WTC11 (cell line): ENCODE measurements around the gene ALDH5A1. TPM values are rescaled to one million over a fixed set of nuclear protein-coding genes. Genes with fewer than 3 reads are reported as not detected.

Experiments used
- ATAC-seq: fragments of 200-7000 bp; cut with Tn5 transposase; 2 replicates; pipeline ENCODE4 v1.10.0; 2021; ENCODE audit warnings: mild to moderate bottlenecking, moderate library complexity
- CTCF ChIA-PET: fragments of 300-600 bp; sonication (Branson Sonifier 250); formaldehyde crosslinking; loops from one replicate; lab custom pipeline; 2021; ENCODE audit warnings: antibody characterized with exemption; lab: Charles Lee
- POLR2A ChIA-PET: fragments of 350-600 bp; sonication (Branson Sonifier 250); formaldehyde crosslinking; loops from one replicate; lab custom pipeline; 2021; ENCODE audit warnings: antibody characterized with exemption; lab: Charles Lee
- DNase-seq: peaks from one replicate; pipeline ENCODE4 v3.0.0; 2021; ENCODE audit warnings: low spot score
- H3K27ac Mint-ChIP-seq: 2 replicates; pipeline ENCODE4 v1.8.0; 2021; ENCODE audit warnings: mixed read lengths
- H3K27me3 Mint-ChIP-seq: 2 replicates; pipeline ENCODE4 v1.8.0; 2021; ENCODE audit warnings: low read depth, mild to moderate bottlenecking, moderate library complexity, mixed read lengths
- H3K36me3 Mint-ChIP-seq: 2 replicates; pipeline ENCODE4 v1.8.0; 2021; ENCODE audit warnings: mixed read lengths
- H3K4me1 Mint-ChIP-seq: 2 replicates; pipeline ENCODE4 v1.8.0; 2022; ENCODE audit warnings: mixed read lengths
- H3K4me3 Mint-ChIP-seq: 2 replicates; pipeline ENCODE4 v1.8.0; 2021; ENCODE audit warnings: mild to moderate bottlenecking, moderate library complexity, mixed read lengths
- H3K9me3 Mint-ChIP-seq: 2 replicates; pipeline ENCODE4 v1.8.0; 2021; ENCODE audit warnings: mixed read lengths
- ARID4B ChIP-seq: sonication (generic); formaldehyde crosslinking; IDR thresholded peaks from 2 replicates; pipeline ENCODE4 v1.8.0; 2023; ENCODE audit warnings: missing genetic modification reagents, mild to moderate bottlenecking, borderline replicate concordance
- ATF3 ChIP-seq: sonication (generic); formaldehyde crosslinking; conservative IDR thresholded peaks from 2 replicates; pipeline ENCODE4 v1.8.1; 2022; ENCODE audit warnings: mild to moderate bottlenecking, missing genetic modification reagents
- CREB1 ChIP-seq: sonication (generic); formaldehyde crosslinking; IDR thresholded peaks from 2 replicates; pipeline ENCODE4 v1.8.0; 2023; ENCODE audit warnings: mild to moderate bottlenecking, missing genetic modification reagents
- CTCF ChIP-seq: fragments of 200-600 bp; IDR thresholded peaks from 2 replicates; pipeline ENCODE4 v1.8.0; 2022; ENCODE audit warnings: antibody characterized with exemption
- ERG ChIP-seq: fragments of 250-450 bp; sonication (Bioruptor Pico); IDR thresholded peaks from 2 replicates; pipeline ENCODE4 v1.8.0; 2021; ENCODE audit warnings: mild to moderate bottlenecking
- ESRRA ChIP-seq: sonication (generic); formaldehyde crosslinking; IDR thresholded peaks from 2 replicates; pipeline ENCODE4 v1.8.1; 2022; ENCODE audit warnings: mild to moderate bottlenecking, missing genetic modification reagents, borderline replicate concordance
- HMGXB4 ChIP-seq: sonication (generic); formaldehyde crosslinking; IDR thresholded peaks from 2 replicates; pipeline ENCODE4 v1.8.1; 2023; ENCODE audit warnings: mild to moderate bottlenecking, moderate library complexity, missing genetic modification reagents
- IRF1 ChIP-seq: sonication (generic); formaldehyde crosslinking; IDR thresholded peaks from 2 replicates; pipeline ENCODE4 v1.8.0; 2023; ENCODE audit warnings: missing genetic modification reagents
- MYBL2 ChIP-seq: sonication (generic); formaldehyde crosslinking; IDR thresholded peaks from 2 replicates; pipeline ENCODE4 v1.8.1; 2023; ENCODE audit warnings: mild to moderate bottlenecking, moderate library complexity, missing genetic modification reagents
- NR1H2 ChIP-seq: sonication (generic); formaldehyde crosslinking; IDR thresholded peaks from 2 replicates; pipeline ENCODE4 v1.9.0; 2021; ENCODE audit warnings: mild to moderate bottlenecking, moderate library complexity, missing genetic modification reagents
- NR2C2 ChIP-seq: sonication (generic); formaldehyde crosslinking; IDR thresholded peaks from 2 replicates; pipeline ENCODE4 v1.8.0; 2022; ENCODE audit warnings: mild to moderate bottlenecking, missing genetic modification reagents
- PREB ChIP-seq: sonication (generic); formaldehyde crosslinking; IDR thresholded peaks from 2 replicates; pipeline ENCODE4 v1.8.1; 2022; ENCODE audit warnings: mild to moderate bottlenecking, missing genetic modification reagents, moderate library complexity, borderline replicate concordance
- RORB ChIP-seq: fragments of 250-450 bp; sonication (Bioruptor Pico); IDR thresholded peaks from 2 replicates; pipeline ENCODE4 v1.9.0; 2021; ENCODE audit warnings: mild to moderate bottlenecking
- TEAD1 ChIP-seq: sonication (generic); formaldehyde crosslinking; IDR thresholded peaks from 2 replicates; pipeline ENCODE4 v1.8.0; 2022; ENCODE audit warnings: mild to moderate bottlenecking, missing genetic modification reagents
- TP53 ChIP-seq: sonication (generic); formaldehyde crosslinking; IDR thresholded peaks from 2 replicates; pipeline ENCODE4 v1.8.1; 2023; ENCODE audit warnings: mild to moderate bottlenecking, missing genetic modification reagents
- USF1 ChIP-seq: sonication (generic); formaldehyde crosslinking; IDR thresholded peaks from 2 replicates; pipeline ENCODE4 v1.8.0; 2022; ENCODE audit warnings: mild to moderate bottlenecking, missing genetic modification reagents
- ZMAT4 ChIP-seq: fragments of 250-450 bp; sonication (Bioruptor Pico); IDR thresholded peaks from 2 replicates; pipeline ENCODE4 v1.9.0; 2021; ENCODE audit warnings: mild to moderate bottlenecking
- ZNF121 ChIP-seq: sonication (generic); formaldehyde crosslinking; IDR thresholded peaks from 2 replicates; pipeline ENCODE4 v1.8.0; 2023; ENCODE audit warnings: missing genetic modification reagents
- ZNF317 ChIP-seq: sonication (generic); formaldehyde crosslinking; IDR thresholded peaks from 2 replicates; pipeline ENCODE4 v1.8.1; 2023; ENCODE audit warnings: low read depth, mild to moderate bottlenecking, moderate library complexity, missing genetic modification reagents, borderline replicate concordance
- ZSCAN18 ChIP-seq: fragments of 250-450 bp; sonication (Bioruptor Pico); IDR thresholded peaks from 2 replicates; pipeline ENCODE4 v2.1.2; 2022; ENCODE audit warnings: mild to moderate bottlenecking, moderate library complexity
- total RNA-seq: library from RNA; stranded (reverse); gene quantifications from 3 replicates; pipeline ENCODE4 v1.2.3, GENCODE V29; 2021

The ALDH5A1 gene
- total RNA-seq, 1 experiment from 2014 or later = 5.1 TPM

- TF ChIP-seq USF1 (CRISPR knock-in tag) (no peak), ZMAT4 (no peak), HMGXB4 (CRISPR knock-in tag) (no peak), MYBL2 (no peak), ESRRA (CRISPR knock-in tag) (no peak), ZNF121 (CRISPR knock-in tag) (no peak), ZNF317 (CRISPR knock-in tag) (no peak), NR2C2 (CRISPR knock-in tag) (no peak)
- TF ChIP-seq, all 79 proteins: peak for 0
These were observed 45.4 kb downstream of the ALDH5A1 start (continued) for GRCh38 chr6:24540197-24540596.

- H3K27me3 Mint-ChIP-seq = no peaks in the 10 kb centered on the region
- DNase-seq (no peak), ATAC-seq (no peak)
- H3K9me3 Mint-ChIP-seq = peaks cover 7% of the 10 kb centered on the region
- H3K4me1 Mint-ChIP-seq = peaks cover 10% of the 10 kb centered on the region
- H3K36me3 Mint-ChIP-seq = no peaks in the 10 kb centered on the region
- H3K4me3 Mint-ChIP-seq = no peak overlapping the region
- ChIA-PET CTCF (no interaction called here), POLR2A (no interaction called here)
- H3K27ac Mint-ChIP-seq = no peak overlapping the region
- TF ChIP-seq ERG (CRISPR knock-in tag) (no peak), TEAD1 (CRISPR knock-in tag) (no peak), ARID4B (no peak), TP53 (CRISPR knock-in tag) (no peak), ZMAT4 (no peak), ZSCAN18 (CRISPR knock-in tag) (no peak), NR1H2 (no peak), NR2C2 (CRISPR knock-in tag) (no peak), CTCF (no peak), CREB1 (CRISPR knock-in tag) (no peak), RORB (CRISPR knock-in tag) (no peak), PREB (no peak), USF1 (CRISPR knock-in tag) (no peak), ATF3 (no peak), IRF1 (CRISPR knock-in tag) (no peak)
These were observed 48.9 kb downstream of the ALDH5A1 start for GRCh38 chr6:24543683-24544082.
